Osteoblast (primary cell): ENCODE results near the gene CALHM6. TPM values are rescaled to one million over a fixed set of nuclear protein-coding genes. Genes with fewer than 3 reads are reported as not detected.

Experiments used
- DNase-seq: peaks from one replicate; pipeline ENCODE4 v3.0.0; 2011; ENCODE audit warnings: low spot score, mixed read lengths; ENCODE audit not compliant: insufficient read length; ENCODE audit errors: missing footprints
- H2AFZ ChIP-seq: 2 replicates; pipeline ENCODE4 v1.6.0; 2011; ENCODE audit warnings: mild to moderate bottlenecking, low read length
- H3K27ac ChIP-seq: 2 replicates; pipeline ENCODE4 v1.5.1; 2011; ENCODE audit warnings: mild to moderate bottlenecking, low read depth, low read length, moderate library complexity
- H3K27me3 ChIP-seq: 2 replicates; pipeline ENCODE4 v1.6.0; 2012; ENCODE audit warnings: mild to moderate bottlenecking, control low read depth, inconsistent platforms, low read length, moderate library complexity; ENCODE audit not compliant: insufficient read depth
- H3K36me3 ChIP-seq: 2 replicates; pipeline ENCODE4 v1.5.1; 2011; ENCODE audit warnings: mild to moderate bottlenecking, low read length, control low read depth, moderate library complexity; ENCODE audit not compliant: insufficient read depth
- H3K4me1 ChIP-seq: 2 replicates; pipeline ENCODE4 v1.5.1; 2011; ENCODE audit warnings: mild to moderate bottlenecking, low read length, control low read depth, moderate library complexity; ENCODE audit not compliant: insufficient read depth
- H3K4me2 ChIP-seq: 2 replicates; pipeline ENCODE4 v1.6.0; 2011; ENCODE audit warnings: mild to moderate bottlenecking, low read length; ENCODE audit not compliant: insufficient read depth
- H3K4me3 ChIP-seq: fragments of 200-600 bp; sonication (generic); 3 replicates; pipeline ENCODE4 v1.5.1; 2012; ENCODE audit warnings: mild to moderate bottlenecking, low read length, inconsistent platforms; ENCODE audit not compliant: insufficient read depth
- H3K79me2 ChIP-seq: 2 replicates; pipeline ENCODE4 v1.6.0; 2012; ENCODE audit warnings: mild to moderate bottlenecking, low read length, control low read depth, inconsistent platforms; ENCODE audit not compliant: insufficient read depth
- H3K9me3 ChIP-seq: 2 replicates; pipeline ENCODE4 v1.5.1; 2011; ENCODE audit warnings: low read depth, low read length, control low read depth
- H4K20me1 ChIP-seq: 2 replicates; pipeline ENCODE4 v1.6.0; 2012; ENCODE audit warnings: mild to moderate bottlenecking, low read length, control low read depth; ENCODE audit not compliant: insufficient read depth
- total RNA-seq: library from RNA; depleted of rRNA; stranded (reverse); fragments of >200 nt; gene quantifications from 2 replicates; pipeline ENCODE4 v1.2.3, GENCODE V29; 2012
- TF ChIP-seq, protein P1 (sequence below): IDR thresholded peaks from 2 replicates; pipeline ENCODE4 v1.5.1; 2011; ENCODE audit warnings: mild to moderate bottlenecking, low read depth, low read length, moderate library complexity; ENCODE audit errors: extremely low read depth

CALHM6 gene
- total RNA-seq, 1 donor, result 0.72 TPM

DNA sequence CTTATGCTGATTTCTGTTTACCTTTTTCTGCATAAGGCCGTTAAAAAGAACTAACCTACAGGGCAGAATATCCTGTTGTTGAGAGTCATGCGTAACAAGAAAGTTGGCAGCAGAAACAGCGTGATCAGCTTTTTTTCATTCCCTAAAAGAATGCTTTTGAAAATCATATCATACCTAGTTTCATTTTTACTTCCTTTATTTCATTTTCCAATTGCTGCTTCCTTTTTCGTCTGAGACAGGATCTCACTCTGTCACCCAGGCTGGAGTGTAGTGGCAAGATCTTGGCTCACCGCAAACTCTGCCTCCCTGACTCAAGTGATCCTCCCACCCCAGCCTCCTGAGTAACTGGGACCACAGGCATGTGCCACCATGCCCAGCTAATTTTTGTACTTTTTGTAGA, 4.1 kb downstream of the CALHM6 start:
- H3K27me3 ChIP-seq, result peaks cover 8% of the 10 kb centered on the region
- TF ChIP-seq, protein P1, sequence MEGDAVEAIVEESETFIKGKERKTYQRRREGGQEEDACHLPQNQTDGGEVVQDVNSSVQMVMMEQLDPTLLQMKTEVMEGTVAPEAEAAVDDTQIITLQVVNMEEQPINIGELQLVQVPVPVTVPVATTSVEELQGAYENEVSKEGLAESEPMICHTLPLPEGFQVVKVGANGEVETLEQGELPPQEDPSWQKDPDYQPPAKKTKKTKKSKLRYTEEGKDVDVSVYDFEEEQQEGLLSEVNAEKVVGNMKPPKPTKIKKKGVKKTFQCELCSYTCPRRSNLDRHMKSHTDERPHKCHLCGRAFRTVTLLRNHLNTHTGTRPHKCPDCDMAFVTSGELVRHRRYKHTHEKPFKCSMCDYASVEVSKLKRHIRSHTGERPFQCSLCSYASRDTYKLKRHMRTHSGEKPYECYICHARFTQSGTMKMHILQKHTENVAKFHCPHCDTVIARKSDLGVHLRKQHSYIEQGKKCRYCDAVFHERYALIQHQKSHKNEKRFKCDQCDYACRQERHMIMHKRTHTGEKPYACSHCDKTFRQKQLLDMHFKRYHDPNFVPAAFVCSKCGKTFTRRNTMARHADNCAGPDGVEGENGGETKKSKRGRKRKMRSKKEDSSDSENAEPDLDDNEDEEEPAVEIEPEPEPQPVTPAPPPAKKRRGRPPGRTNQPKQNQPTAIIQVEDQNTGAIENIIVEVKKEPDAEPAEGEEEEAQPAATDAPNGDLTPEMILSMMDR, result no peak
- no peak overlapping the region for H3K27ac ChIP-seq
- H3K36me3 ChIP-seq, result no peaks in the 10 kb centered on the region
- DNase-seq, result no peak
- no peaks in the 10 kb centered on the region for H3K9me3 ChIP-seq
- H4K20me1 ChIP-seq, result no peaks in the 10 kb centered on the region
- H3K4me2 ChIP-seq, result no peak overlapping the region
- no peaks in the 10 kb centered on the region for H3K79me2 ChIP-seq
- no peak overlapping the region for H2AFZ ChIP-seq
- no peak overlapping the region for H3K4me3 ChIP-seq
- peaks cover 12% of the 10 kb centered on the region for H3K4me1 ChIP-seq

DNA sequence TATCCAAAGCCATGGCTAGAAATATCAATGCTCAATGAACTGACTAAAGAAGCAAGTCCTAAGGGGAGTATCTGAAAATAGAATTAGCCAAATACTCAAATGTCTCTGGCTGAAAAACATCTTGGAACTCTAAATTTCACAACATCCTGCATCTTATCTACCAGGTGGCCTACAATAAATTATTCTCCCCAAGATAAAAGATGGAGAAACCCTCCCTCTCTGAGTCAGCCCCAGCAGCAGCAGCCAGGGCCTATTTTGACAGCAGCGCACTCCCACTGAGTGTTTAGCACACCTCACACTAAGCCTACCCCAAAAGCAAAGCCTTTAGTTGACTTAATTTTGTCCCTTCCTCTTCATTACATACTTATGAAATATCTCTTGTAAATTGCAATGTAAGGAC, 5.9 kb downstream of the CALHM6 start:
- H3K4me3 ChIP-seq, result no peak overlapping the region
- H3K79me2 ChIP-seq, result no peaks in the 10 kb centered on the region
- TF ChIP-seq, protein P1, result no peak
- no peaks in the 10 kb centered on the region for H3K9me3 ChIP-seq
- no peaks in the 10 kb centered on the region for H3K36me3 ChIP-seq
- H2AFZ ChIP-seq, result no peak overlapping the region
- peaks cover 5% of the 10 kb centered on the region for H3K4me1 ChIP-seq
- H3K27me3 ChIP-seq, result peaks cover 3% of the 10 kb centered on the region
- H4K20me1 ChIP-seq, result no peaks in the 10 kb centered on the region
- DNase-seq, result no peak
- H3K27ac ChIP-seq, result no peak overlapping the region
- H3K4me2 ChIP-seq, result no peak overlapping the region

DNA sequence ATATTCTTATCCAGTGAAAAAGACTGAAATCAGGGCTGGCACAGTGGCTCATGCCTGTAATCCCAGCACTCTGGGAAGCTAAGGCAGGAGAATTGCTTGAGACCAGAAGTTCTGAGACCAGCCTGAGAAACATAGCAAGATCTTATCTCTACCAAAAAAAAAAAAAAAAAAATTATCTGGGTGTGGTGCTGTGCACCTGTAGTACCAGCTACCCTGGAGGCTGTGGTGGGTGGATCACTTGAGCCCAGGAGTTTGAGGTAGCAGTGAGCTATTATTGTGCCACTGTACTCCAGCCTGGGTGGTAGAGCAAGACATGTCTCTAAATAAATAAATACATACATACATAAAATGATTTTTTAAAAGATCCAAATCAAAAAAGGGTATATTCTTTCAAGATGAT, 6.3 kb downstream of the CALHM6 start:
- H4K20me1 ChIP-seq, result no peaks in the 10 kb centered on the region
- no peak overlapping the region for H3K4me2 ChIP-seq
- peaks cover 3% of the 10 kb centered on the region for H3K27me3 ChIP-seq
- TF ChIP-seq, protein P1, result no peak
- no peaks in the 10 kb centered on the region for H3K36me3 ChIP-seq
- H2AFZ ChIP-seq, result no peak overlapping the region
- peaks cover 1% of the 10 kb centered on the region for H3K4me1 ChIP-seq
- H3K27ac ChIP-seq, result no peak overlapping the region
- H3K9me3 ChIP-seq, result no peaks in the 10 kb centered on the region
- H3K79me2 ChIP-seq, result no peaks in the 10 kb centered on the region
- no peak overlapping the region for H3K4me3 ChIP-seq
- DNase-seq, result no peak

DNA sequence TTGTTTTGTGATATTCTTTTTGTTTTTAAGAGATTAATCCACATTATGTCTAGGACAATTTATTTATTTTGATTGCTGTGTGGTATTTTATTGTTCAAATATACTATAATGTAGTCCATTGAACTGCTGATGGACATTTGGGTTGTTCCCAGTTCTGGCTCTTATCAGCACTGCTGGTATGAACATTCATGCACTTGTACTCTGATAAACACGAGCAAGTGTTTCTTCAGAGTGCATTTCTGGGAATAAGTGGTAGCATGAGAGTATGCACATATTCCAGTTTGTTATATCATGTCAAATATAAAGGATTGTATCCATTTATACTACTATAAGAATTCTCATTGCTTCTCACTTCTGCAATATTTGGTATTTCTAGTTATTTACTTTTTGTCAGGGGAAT, 7.1 kb downstream of the CALHM6 start:
- DNase-seq, result no peak
- Histone ChIP-seq H3K4me1 (no peaks in the 10 kb centered on the region), H3K4me2 (no peak overlapping the region), H3K36me3 (no peaks in the 10 kb centered on the region), H3K79me2 (no peaks in the 10 kb centered on the region), H3K4me3 (no peak overlapping the region), H3K27ac (no peak overlapping the region), H3K27me3 (peaks cover 1% of the 10 kb centered on the region), H2AFZ (no peak overlapping the region), H3K9me3 (no peaks in the 10 kb centered on the region), H4K20me1 (no peaks in the 10 kb centered on the region)
- TF ChIP-seq, protein P1, result no peak
